Heart left ventricle (tissue), 16 donors: ENCODE results near the gene NCAPG2. TPM values are rescaled to one million over a fixed set of nuclear protein-coding genes. Genes with fewer than 3 reads are reported as not detected.
"Not testable (repeated sequence)": the region's sequence is repeated elsewhere in the genome, so short reads cannot be mapped to it uniquely, and the experiment has no call there.

Source experiments
- ATAC-seq, 4 donors: fragments of 200-7000 bp; cut with Tn5 transposase; one replicate each; pipeline ENCODE4 v1.9.1; 2020 to 2022; ENCODE audit warnings: moderate library complexity in 4 of 4, mild to moderate bottlenecking in 3 of 4, moderate number of reproducible peaks in 1 of 4
- DNase-seq, 5 donors: peaks; one replicate each; pipeline ENCODE4 v3.0.0-alpha.2; 2020
- H3K27ac ChIP-seq, 12 donors: fragments of 200-600 bp; sonication (generic) in 4 of 12; one replicate each; pipeline versions ENCODE4 v1.5.0 to v1.8.0; 2016 to 2022; ENCODE audit warnings: mild to moderate bottlenecking in 2 of 12
- H3K27me3 ChIP-seq, 9 donors: fragments of 200-600 bp; sonication (generic) in 2 of 9; one replicate each; pipeline versions ENCODE4 v1.5.1 to v1.8.0; 2016 to 2022; ENCODE audit warnings: mild to moderate bottlenecking in 3 of 9
- H3K36me3 ChIP-seq, 9 donors: fragments of 200-600 bp; sonication (generic) in 2 of 9; one replicate each; pipeline versions ENCODE4 v1.5.0 to v1.8.0; 2018 to 2022; ENCODE audit warnings: mild to moderate bottlenecking in 2 of 9
- H3K4me1 ChIP-seq, 12 donors: fragments of 200-600 bp; sonication (generic) in 4 of 12; one replicate each; pipeline versions ENCODE4 v1.5.0 to v1.8.0; 2016 to 2022; ENCODE audit warnings: mild to moderate bottlenecking in 3 of 12
- H3K4me3 ChIP-seq, 12 donors: fragments of 200-600 bp; sonication (generic) in 4 of 12; one replicate each; pipeline versions ENCODE4 v1.5.0 to v1.8.0; 2017 to 2022; ENCODE audit warnings: mild to moderate bottlenecking in 9 of 12, moderate library complexity in 4 of 12
- H3K9me3 ChIP-seq, 12 donors: fragments of 200-600 bp; sonication (generic) in 4 of 12; one replicate each; pipeline versions ENCODE4 v1.5.0 to v1.8.0; 2016 to 2022; ENCODE audit warnings: mild to moderate bottlenecking in 1 of 12
- CTCF ChIP-seq, 12 donors: fragments of 200-600 bp; sonication (generic) in 4 of 12; IDR thresholded peaks; one replicate each; pipeline versions ENCODE4 v1.5.0 to v1.8.0; 2018 to 2022; ENCODE audit warnings: antibody characterized with exemption in 12 of 12, mild to moderate bottlenecking in 5 of 12
- POLR2A ChIP-seq, 2 donors: fragments of 450-650 bp; IDR thresholded peaks; one replicate each; pipeline ENCODE4 v1.6.1; 2017; ENCODE audit warnings: antibody characterized with exemption in 2 of 2, mild to moderate bottlenecking in 2 of 2, moderate library complexity in 2 of 2
- WGBS, 4 donors: extraction: QIAGEN DNeasy Blood & Tissue Kit in 2 of 4; methylation state at CpG; one replicate each; pipeline versions ENCODE4 v1.1.5 to v1.1.7; 2013 to 2018; 5-methylcytosine and 5-hydroxymethylcytosine counted together
- intact Hi-C, 10 donors: fragments of 100-400 bp; cut with DNase I; formaldehyde crosslinking; loops; one replicate each; pipeline versions ENCODE4 v1.11.1 to v1.14.2; 2022
- polyA plus RNA-seq, 2 donors: library from polyadenylated mRNA; stranded (reverse); fragments of 200-250 nt; gene quantifications; one replicate each; pipeline ENCODE4 v1.2.3, GENCODE V29; 2013
- total RNA-seq, 9 donors: library from RNA; depleted of rRNA in 2 of 9; stranded (reverse); fragments of >200 nt in 2 of 9; fragmentation: NEBNext Ultra II Directional in 3 of 9; extraction: Animal tissue kit (Norgen Biotek cat#: 25700) in 3 of 9; gene quantifications; one replicate each; pipeline versions ENCODE4 v1.1.0 to v1.2.4, GENCODE V29; 2016 to 2023
- donor health status: ischemic (EF 13 %, LVEDD 7.1; RV severe dilation, severe dysfunction).
- donor health status: healthy with polysubstance abuse.
- donor health status: DM: no; HTN: yes; CAD: no.
- donor health status: DM: no; HTN: no; CAD: no.
- donor health status: ischemic (EF 25% LVEDD 6.9; RV normal size, moderate dysfunction).
- donor health status: ischemic (EF 25% LVEDD 5.7; RV mildly dilated, moderate dysfunction).
- donor health status: healthy.
- donor health status: DM: yes; HTN: yes; CAD: no.
- donor health status: ischemic (EF 35%, LVEDD 5.7; RV mildly dilated, moderate dysfunction).
- donor health status: nonischemic (EF 11% LVEDD 7.7; RV severe dilation, severe dysfunction).
- donor health status: DM: yes; HTN: yes; CAD: no.
- donor health status: PGD.
- donor health status: ischemic (EF 29% LVEDD 5.4; RV normal size, mild dysfunction).
- donor health status: nonischemic (EF 23%, LVEDD 6.1; RV moderate dilation, normal function).

NCAPG2 gene
- total and polyA plus RNA-seq, 11 donors, result 1.1 to 12.5 (median 4.1) TPM

GRCh38 chr7:158698657-158699195 lies 5.9 kb downstream of the NCAPG2 start:
- 79 to 84% (median 81%) methylated on average over 3 of the region's 3 CpGs for WGBS, 4 donors
- intact Hi-C loops, result loop anchor here in 5 of 10 donors (5.0 kb wide), 2 partner anchors 129 to 279 kb away; partner anchors contain the start of gene ESYT2 (in 1 of the 5)
- Histone ChIP-seq H3K36me3 (peaks cover 0 to 4% (median 0%) of the 10 kb centered on the region in 9 donors), H3K4me1 (peaks cover 0 to 16% (median 4%) of the 10 kb centered on the region in 12 donors), H3K4me3 (no peak overlapping the region), H3K9me3 (no peaks in the 10 kb centered on the region), H3K27me3 (no peaks in the 10 kb centered on the region), H3K27ac (no peak overlapping the region)
- DNase-seq (no peak), ATAC-seq (no peak)
- TF ChIP-seq POLR2A (IDR thresholded peaks at IDR 0.05) (no peak), CTCF (IDR thresholded peaks at IDR 0.05) (no peak)

DNA sequence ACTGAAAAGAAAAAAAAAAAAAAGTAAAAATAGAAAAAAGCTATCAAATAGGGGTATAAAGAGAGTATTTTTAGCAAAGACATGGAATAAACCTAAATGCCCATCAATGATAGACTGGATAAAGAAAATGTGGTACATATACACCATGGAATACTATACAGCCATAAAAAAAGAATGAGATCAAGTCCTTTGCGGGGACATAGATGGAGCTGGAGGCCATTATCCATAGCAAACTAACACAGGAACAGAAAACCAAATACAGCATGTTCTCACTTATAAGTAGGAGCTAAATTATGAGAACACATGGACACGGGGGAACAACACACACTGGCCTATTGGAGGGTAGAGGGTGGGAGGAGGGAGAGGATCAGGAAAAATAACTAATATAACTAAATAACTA lies 7.0 kb downstream of the NCAPG2 start:
- not testable (repeated sequence) for H3K27ac ChIP-seq, H3K9me3 ChIP-seq, H3K27me3 ChIP-seq, DNase-seq, ATAC-seq, H3K4me3 ChIP-seq, H3K36me3 ChIP-seq
- H3K4me1 ChIP-seq, result peaks cover 0 to 12% (median 4%) of the 10 kb centered on the region in 12 donors
- intact Hi-C loops, result loop anchor here in 9 of 10 donors (2.0 to 5.0 kb wide), 3 partner anchors 130 to 280 kb away; partner anchors contain the start of gene ESYT2 (in 1 of the 9)
- WGBS, 4 donors, result 98 to 100% (median 98%) methylated on average over 2 of the region's 2 CpGs

DNA sequence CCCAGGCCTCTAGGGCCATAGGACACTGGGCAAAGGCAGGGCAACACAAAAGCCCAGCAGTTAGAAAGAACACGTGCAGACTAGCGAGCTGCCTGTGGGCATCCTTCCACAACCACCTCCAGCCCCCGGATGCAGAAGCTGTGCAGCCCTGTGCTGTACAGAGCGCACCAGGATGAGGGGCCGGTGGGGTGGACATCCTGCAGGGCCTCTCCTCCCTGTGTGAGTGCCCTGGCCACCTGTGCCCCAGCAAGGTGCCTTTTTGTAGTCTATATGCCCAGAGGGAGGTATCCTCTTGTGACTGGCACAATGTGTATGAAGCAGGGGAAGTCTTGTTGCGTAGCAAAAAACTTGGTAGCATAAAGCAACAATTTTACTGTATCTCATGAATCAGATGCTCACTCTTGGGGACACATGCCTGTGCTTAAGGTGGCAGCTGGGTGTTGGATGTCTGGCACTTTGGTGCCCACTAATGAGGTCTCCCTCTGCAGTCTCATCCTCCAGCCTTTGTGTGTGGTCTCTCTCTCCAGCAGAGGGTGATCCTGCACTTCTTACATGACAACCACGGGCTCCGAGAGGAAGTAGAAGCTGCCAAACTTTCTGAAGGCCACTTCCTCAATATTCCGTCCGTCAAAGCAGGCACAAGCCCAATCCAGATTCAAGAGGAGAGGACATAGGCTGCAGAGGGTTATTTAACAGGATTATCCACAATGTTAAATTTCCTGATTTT lies 8.7 kb downstream of the NCAPG2 start:
- TF ChIP-seq CTCF (IDR thresholded peaks at IDR 0.05), result peak; percentile 48 to 76 (median 68)
- TF ChIP-seq POLR2A (IDR thresholded peaks at IDR 0.05), result no peak
- Histone ChIP-seq H3K4me3 (peak overlapping the region in 4 of 12 donors; percentile 1 to 30 (median 22)), H3K9me3 (no peaks in the 10 kb centered on the region), H3K36me3 (peaks cover 0 to 13% (median 3%) of the 10 kb centered on the region in 9 donors), H3K27ac (peak overlapping the region in 10 of 12 donors; percentile 1 to 60 (median 27)), H3K27me3 (no peaks in the 10 kb centered on the region), H3K4me1 (peaks cover 0 to 12% (median 4%) of the 10 kb centered on the region in 12 donors)
- DNase-seq (peak in 4 of 5 donors; percentile 71 to 78 (median 74)), ATAC-seq (peak; percentile 96 to 99 (median 98))
- intact Hi-C loops, result loop anchor here (1.0 to 5.0 kb wide), 4 partner anchors 131 to 281 kb away; partner anchors contain the start of gene ESYT2 (in 1 of the 10)
- 45 to 54% (median 52%) methylated on average over 9 to 10 of the region's 10 CpGs for WGBS, 4 donors

DNA sequence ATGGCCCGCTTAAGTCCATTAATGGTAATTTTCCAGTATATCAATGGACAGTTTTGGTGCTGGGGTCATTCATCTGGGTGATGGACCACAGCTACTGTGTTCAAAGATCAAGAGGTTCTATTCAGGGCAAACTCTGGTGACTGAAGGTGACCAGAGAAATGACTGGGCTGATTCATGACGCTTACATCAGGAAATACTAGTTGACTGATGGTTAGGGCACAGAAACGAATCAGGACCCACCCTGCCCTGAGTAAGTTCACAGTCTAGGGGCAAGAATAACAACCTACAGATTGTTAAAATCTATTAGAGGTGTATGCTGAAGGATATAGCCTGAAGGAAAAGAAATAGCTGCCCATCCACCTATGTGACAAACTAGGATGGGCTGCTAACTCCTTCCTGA lies 9.5 kb downstream of the NCAPG2 start:
- no peak for TF ChIP-seq POLR2A (IDR thresholded peaks at IDR 0.05)
- no peak for TF ChIP-seq CTCF (IDR thresholded peaks at IDR 0.05)
- no peak overlapping the region for H3K4me3 ChIP-seq
- H3K36me3 ChIP-seq, result peaks cover 0 to 18% (median 3%) of the 10 kb centered on the region in 9 donors
- H3K4me1 ChIP-seq, result peaks cover 0 to 12% (median 4%) of the 10 kb centered on the region in 12 donors
- intact Hi-C loops, result loop anchor here in 5 of 10 donors (5.0 kb wide), 2 partner anchors 132 to 282 kb away; partner anchors contain the start of gene ESYT2 (in 1 of the 5)
- H3K27me3 ChIP-seq, result no peaks in the 10 kb centered on the region
- 65 to 76% (median 68%) methylated on average over 3 of the region's 3 CpGs for WGBS, 4 donors
- H3K9me3 ChIP-seq, result no peaks in the 10 kb centered on the region
- no peak overlapping the region for H3K27ac ChIP-seq
- DNase-seq, result no peak
- ATAC-seq, result no peak
